NCI-H2196 treated with DMSO at 0.1 percent for 48 hours (cell line): ENCODE results near the gene CSTB.
"Not testable (repeated sequence)": the region's sequence is repeated elsewhere in the genome, so short reads cannot be mapped to it uniquely, and the experiment has no call there.

Source experiments
- DNase-seq: peaks from one replicate; lab custom pipeline; 2025; ENCODE audit not compliant: unreplicated experiment; lab: John Stamatoyannopoulos, UW

Gene CSTB

GRCh38 chr21:43775795-43776430, at the start of gene CSTB:
CSTB (minus strand) TSS chr21:43776308; CDS start chr21:43776269, 39 bp downstream.
- DNase-seq, result no peak

GRCh38 chr21:43825242-43825935, 49.3 kb upstream of the CSTB start:
- DNase-seq, result no peak

GRCh38 chr21:43824333-43825241, 48.5 kb upstream of the CSTB start:
- no peak for DNase-seq

- not testable (repeated sequence) for DNase-seq
Observed at GRCh38 chr21:43822741-43823140, 46.6 kb upstream of the CSTB start.

GRCh38 chr21:43822166-43822565, 46.1 kb upstream of the CSTB start:
- not testable (repeated sequence) for DNase-seq

GRCh38 chr21:43820466-43820865, 44.4 kb upstream of the CSTB start:
- DNase-seq, result no peak

GRCh38 chr21:43819511-43820405, 43.6 kb upstream of the CSTB start:
- DNase-seq, result no peak

- DNase-seq, result no peak
Observed at GRCh38 chr21:43818685-43819084, 42.6 kb upstream of the CSTB start.

GRCh38 chr21:43817157-43818086, 41.3 kb upstream of the CSTB start:
- DNase-seq, result no peak

GRCh38 chr21:43816611-43817071, 40.5 kb upstream of the CSTB start:
- no peak for DNase-seq

GRCh38 chr21:43815991-43816390, 39.9 kb upstream of the CSTB start:
- no peak for DNase-seq

GRCh38 chr21:43815107-43815613, 39.1 kb upstream of the CSTB start:
- DNase-seq, result no peak

- DNase-seq, result no peak
Observed at GRCh38 chr21:43814215-43815106, 38.4 kb upstream of the CSTB start.

GRCh38 chr21:43813656-43813980, 37.5 kb upstream of the CSTB start:
- no peak for DNase-seq

GRCh38 chr21:43812957-43813655, 37.0 kb upstream of the CSTB start:
- no peak for DNase-seq

GRCh38 chr21:43812139-43812821, 36.2 kb upstream of the CSTB start:
- peak; percentile 71 for DNase-seq
